ENCODE measurements around the gene HM13. TPM values are rescaled to one million over a fixed set of nuclear protein-coding genes. Genes with fewer than 3 reads are reported as not detected.

Gene HM13
- total RNA-seq, 1 experiment from 2014 or later = 183 TPM

- no peak for TF ChIP-seq ATF3 (IDR thresholded peaks at IDR 0.05)
- TF ChIP-seq SP1 (IDR thresholded peaks at IDR 0.05; ENCODE audit: low read depth) = no peak
- TF ChIP-seq EZH2phosphoT487 (IDR thresholded peaks at IDR 0.05; ENCODE audit: borderline replicate concordance) = no peak
- no peak for TF ChIP-seq RAD21 (IDR thresholded peaks at IDR 0.05; ENCODE audit: low read depth)
- peak; percentile 96 for TF ChIP-seq POLR2AphosphoS5 (IDR thresholded peaks at IDR 0.05; ENCODE audit: low read depth, low read length)
- TF ChIP-seq YY1 (IDR thresholded peaks at IDR 0.05; ENCODE audit: extremely low read depth, insufficient replicate concordance, low read depth, low read length) = peak; percentile 40
- peak; percentile 65 for TF ChIP-seq ZBTB33 (IDR thresholded peaks at IDR 0.05; ENCODE audit: extremely low read depth, insufficient replicate concordance, low read length)
- no peak for TF ChIP-seq CBX3 (IDR thresholded peaks at IDR 0.05; ENCODE audit: low read depth)
- TF ChIP-seq TCF7L2 (IDR thresholded peaks at IDR 0.05; ENCODE audit: borderline replicate concordance, extremely low read depth, insufficient read depth, insufficient read length) = peak; percentile 86
- TF ChIP-seq ELF1 (IDR thresholded peaks at IDR 0.05; ENCODE audit: borderline replicate concordance, low read depth) = no peak
- TF ChIP-seq EGR1 (IDR thresholded peaks at IDR 0.05; ENCODE audit: low read depth) = no peak
- TF ChIP-seq ZFX (IDR thresholded peaks at IDR 0.05) = no peak; the same call in 1 of the 2 replicates
- no peak for TF ChIP-seq EZH2 (IDR thresholded peaks at IDR 0.05)
- no peak for TF ChIP-seq SRF (IDR thresholded peaks at IDR 0.05; ENCODE audit: low read depth)
Observed at GRCh38 chr20:31572701-31573554, 58.7 kb downstream of the HM13 start (continued).

Measured in HCT116 (cell line).